HG02943 (cell line): Measurements from ENCODE around the gene SLC35D2.

Experiments used
- ATAC-seq: cut with Tn5 transposase; IDR thresholded peaks from one replicate; pipeline ENCODE4 v1.9.1; 2021; ENCODE audit warnings: mild to moderate bottlenecking, low read depth, moderate library complexity; ENCODE audit not compliant: unreplicated experiment

Gene SLC35D2

DNA sequence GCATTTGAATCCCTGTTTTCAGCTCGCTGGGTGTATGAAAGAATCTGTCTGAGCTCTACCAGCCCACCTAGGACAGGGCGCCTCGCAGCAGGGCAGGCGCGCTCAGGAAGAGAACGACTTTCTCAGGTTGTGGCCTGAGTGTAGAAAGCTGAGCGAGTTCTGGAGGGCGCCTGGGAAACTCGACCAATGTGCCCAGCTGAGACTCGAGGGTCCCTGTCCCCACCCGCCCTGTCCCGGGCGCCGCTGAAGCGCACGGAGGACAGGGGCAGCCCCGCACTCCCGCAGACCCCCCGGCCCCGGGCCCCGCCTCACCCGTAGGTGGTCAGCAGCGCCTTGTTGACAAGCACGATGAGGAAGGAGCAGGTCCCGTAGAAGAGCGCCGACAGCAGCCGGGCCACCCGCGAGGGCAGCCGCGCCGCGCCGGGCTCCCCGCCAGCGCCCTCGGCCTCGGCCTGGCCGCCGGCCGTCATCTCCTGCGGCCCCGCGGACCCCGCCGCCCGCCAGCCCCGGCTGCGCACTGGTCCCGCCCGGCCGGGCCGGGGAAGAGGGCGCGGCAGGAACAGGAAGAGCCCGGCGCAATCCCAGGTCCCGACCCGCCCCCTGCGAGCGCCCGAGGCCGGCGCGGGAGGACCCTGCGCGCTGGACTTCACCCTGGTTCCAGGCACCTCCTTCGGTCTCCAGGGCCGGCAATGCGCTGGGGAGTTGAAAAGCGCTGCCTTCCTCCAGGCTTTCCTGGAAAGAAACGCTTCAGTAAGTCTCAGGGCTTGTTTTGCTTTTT, at the start of gene SLC35D2:
TSS of gene SLC35D2 (minus strand) at position 547 of the 778 bp plus-strand sequence. CDS start at position 470, 77 bp downstream.
- no peak for ATAC-seq

DNA sequence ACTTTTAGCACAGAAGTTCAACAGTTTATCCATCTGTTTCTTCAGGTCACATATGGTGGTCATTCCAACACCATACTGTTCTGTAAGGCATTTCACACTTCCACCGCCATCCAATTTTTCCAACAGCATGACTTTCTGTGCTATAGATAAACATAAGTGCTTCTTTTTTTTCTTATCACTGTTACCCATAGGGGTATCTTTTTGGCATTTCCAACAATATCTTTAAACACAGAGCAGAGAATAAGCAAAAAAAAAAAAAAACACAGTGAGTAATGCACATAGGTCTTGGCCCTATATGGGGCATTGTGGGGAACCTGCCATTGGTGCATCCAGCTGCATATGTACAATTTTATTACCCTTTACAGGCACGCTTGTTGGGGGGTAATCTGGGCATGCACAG, 46.9 kb upstream of the SLC35D2 start:
- no peak for ATAC-seq

DNA sequence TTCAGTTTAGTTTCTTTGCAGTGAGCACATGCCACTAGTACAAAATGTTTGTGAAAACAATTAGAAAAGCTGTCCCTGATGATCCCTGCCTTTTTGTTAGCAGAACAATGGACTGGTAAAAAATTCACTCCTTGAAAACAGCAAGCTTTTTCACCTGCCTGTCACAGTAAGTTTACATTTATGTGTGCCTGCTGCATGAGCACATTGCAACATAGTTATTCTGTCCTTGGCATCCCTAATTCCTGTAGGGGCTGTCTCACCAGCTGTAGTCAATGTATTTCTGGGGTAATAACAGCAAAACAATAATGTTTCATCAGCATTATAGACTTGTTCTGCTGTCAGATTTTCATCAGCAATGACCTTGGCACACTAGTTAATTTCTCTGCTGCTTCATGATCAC, 46.2 kb upstream of the SLC35D2 start:
- ATAC-seq, result no peak

DNA sequence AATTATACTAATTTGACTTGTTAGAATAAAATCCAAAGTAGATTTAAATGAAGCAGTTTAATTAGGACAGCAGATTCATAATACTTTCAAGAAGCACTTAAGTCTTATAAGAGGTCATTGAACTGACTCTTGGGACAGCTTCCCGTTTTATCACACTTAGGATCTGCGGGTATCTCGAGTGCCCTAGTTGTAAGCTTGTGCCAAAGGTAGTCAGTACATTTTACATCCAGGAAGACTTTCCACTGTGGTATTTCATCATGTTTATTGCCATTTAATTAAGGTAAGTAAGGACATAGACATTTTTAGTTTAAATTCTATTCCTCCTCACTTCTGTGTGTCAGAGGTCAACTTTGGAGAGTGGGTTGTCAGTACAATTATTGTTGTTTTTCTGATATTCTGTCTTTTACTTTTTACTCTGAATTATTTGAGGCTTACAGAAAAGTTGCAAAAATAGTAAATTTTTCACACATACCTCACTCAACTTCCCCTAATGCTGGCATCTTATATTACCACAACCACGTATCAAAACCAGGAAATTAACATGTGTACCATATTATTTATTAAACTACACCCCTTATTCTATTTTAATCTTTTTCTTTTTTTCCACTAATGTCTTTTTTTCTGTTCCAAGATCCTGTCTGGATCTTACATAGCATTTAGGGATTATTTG, 42.1 kb upstream of the SLC35D2 start:
- ATAC-seq, result no peak

DNA sequence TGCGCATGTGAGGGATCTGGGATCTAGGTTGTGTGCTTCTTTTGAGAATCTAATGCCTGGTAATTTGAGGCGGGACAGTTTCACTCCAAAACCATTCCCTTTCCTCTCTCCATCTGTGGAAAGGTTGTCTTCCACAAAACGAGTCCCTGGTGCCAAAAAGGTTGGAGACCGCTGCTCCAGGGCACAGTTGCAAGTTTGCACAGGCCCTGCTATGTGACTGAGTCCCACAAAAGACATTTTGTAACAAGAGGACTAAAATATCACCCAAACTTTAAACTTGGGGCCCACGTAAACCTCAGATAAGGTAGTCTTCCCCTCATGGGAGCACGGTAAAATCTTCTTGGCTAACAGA, 40.5 kb upstream of the SLC35D2 start:
- ATAC-seq, result no peak

DNA sequence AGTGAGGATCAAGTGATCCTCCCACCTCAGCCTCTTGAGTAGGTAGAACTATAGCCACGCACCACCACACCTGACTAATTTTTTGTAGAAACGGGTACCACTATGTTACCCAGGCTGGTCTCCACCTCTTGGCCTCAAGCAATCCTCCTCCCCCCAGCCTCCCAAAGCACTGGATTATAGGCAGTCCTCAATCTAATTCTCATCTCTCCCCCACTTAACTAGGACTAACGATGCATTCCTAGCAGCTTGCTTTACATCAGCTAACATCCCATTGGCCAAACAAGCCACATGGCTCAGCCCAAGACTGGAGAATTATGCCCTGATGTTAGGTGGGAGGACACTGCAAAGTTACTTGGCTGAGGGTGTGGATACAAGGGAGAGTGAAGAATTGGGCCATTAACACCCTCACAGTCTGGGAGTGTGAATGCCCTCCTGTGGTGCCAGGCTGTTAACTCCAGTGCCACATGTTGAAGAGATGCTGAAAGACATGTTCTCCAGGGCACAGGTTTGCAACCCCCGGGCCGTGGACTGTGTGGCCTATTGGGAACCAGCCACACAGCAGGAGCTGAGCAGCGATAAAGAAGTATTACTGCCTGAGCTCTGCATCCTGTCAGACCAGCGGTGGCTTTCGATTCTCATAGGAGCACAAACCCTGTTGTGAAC, 39.9 kb upstream of the SLC35D2 start:
- no peak for ATAC-seq

DNA sequence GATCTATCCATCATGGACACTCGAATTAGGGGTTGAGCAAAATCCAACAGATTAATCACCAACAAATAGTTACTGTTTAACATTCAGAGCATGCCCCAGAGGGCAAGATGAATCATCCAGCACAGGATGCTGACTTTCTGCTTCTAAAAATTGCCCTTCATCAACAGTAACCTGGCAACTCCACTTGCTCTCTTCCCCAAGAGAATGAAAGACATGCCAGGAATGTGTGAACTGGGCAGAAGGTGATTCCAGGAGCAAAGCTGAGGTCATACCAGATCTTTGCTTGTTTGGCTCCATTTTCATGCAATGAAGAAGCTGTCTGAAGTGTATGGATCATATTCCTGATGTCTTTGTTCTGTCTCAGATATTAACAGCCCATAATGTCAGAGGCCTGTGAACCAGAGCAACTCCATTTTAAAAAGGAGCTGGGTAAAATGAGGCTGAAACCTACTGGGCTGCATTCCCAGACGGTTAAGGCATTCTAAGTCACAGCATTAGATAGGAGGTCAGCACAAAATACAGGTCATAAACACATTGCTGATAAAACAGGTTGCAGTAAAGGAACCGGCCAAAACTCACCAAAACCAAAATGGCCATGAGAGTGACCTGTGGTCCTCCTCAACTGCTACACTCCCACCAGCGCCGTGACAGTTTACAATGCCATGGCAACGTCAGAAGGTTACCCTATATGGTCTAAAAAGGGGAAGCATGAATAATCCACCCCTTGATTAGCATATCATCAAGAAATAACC, 37.1 kb upstream of the SLC35D2 start:
- ATAC-seq, result no peak

DNA sequence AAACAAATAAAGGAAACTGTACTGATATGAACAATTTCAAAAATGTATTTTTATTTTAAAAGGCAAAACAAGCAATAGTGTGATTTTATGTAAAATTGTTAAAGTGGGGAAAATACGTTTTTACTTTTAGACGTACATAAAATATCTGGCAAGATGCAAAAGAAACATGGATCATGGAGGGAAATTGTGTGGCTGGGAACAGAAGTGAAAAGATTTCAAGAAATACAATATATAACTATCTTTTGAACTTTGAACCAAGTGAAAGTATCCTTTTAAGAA, 36.1 kb upstream of the SLC35D2 start:
- no peak for ATAC-seq

DNA sequence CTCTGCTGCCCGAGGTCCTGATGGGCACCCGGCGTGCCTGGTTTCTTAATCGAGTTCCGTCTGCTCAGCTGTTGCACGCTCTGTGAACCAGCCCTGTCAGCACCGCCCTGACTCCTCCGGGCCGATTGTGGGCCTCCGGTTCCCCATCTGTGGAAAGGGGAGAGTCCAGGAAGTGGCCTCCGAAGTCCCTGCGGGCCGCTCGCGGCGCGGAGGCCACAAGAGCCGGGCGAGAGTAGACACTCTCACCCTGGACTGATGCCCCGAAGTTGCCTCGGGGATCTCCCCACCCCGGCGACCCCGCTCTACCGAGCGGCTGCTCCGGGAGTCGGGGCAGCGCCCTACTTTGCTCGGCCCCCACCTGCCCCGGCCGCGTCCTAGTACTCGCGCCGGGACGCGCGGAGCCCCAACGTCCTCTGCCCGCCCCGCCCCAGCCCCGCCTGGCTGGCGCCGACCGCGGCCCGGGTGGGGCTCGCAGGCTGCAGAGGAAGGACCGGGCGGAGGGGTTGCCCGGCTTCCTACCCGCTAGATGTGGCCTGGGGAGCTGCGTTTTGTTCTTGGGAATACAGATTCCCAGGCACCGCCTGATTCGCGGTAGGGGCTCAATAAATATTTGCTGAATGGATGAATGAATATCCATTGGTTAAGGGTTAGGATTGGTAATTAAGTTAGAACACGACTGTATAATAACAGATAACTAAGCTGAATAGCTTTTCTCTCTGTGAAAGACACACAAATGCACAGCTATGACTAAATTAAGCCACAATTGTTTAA, 35.6 kb upstream of the SLC35D2 start:
- peak; percentile 36 for ATAC-seq

DNA sequence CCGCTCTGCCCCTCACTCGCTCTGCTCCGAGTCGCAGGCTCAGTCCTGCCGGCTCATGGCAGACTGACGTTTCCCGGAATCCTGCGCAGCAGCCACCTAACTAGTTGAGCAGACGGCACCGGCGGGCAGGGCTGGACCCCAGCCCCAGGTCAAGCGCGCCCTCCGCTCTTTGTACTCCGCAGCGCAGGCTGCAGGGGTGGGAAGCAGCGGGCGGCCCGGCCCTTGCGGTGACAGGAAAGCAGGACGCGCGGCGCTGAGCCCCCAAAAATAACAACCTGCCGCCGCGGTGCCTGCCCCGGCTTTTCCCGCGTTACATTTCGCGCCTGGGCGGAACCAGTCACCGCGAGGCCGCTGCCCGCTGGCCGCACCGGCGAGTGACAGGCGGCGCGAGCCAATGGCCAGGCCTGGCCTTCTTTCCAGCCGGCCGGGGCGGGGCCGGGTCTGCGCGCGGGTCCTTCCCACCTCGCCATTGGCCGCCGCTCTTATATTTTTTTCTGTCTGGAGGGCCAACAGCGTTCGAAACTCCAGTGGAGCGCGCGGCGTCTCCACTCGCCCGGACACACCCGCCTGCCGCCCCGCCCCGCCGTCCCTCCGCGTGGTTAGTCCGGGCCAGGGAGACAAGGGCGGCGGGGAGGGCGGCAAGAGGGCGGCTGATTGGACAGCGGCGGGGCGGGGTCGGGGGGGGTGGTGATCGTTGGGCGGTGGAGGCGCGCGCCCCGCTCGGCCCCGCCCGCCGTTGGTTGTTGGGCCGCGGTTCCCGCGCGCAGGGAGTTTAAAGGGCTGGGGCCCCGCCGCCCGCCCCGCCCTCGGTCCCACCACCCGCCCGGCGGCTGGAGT, 34.8 kb upstream of the SLC35D2 start, which contains the start of gene ZNF367:
TSS of gene ZNF367 (minus strand) at position 288 of the 837 bp plus-strand sequence. CDS start 338 bp downstream, outside the sequence.
- peak; percentile 62 for ATAC-seq

DNA sequence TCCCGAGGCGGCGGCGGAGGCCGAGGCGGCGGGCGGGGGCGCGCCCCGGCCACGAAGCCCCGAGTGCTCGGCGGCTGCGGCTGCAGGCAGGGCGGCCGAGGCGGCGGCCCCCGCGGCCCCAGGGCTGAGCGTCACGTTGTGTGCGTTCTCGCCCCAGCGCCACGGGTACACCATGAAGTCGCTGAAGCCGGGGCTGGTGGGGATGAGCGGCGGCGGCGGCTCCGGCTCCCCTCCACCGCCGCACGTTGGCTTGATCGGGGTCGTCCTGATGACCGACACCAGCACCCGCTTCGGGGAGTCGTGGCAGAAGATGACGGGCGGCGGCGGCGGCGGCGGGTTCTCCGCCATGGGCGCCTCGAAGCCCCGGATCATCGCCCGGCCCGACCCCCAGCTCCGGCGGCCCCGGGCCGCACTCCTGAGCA, 34.2 kb upstream of the SLC35D2 start:
- no peak for ATAC-seq

DNA sequence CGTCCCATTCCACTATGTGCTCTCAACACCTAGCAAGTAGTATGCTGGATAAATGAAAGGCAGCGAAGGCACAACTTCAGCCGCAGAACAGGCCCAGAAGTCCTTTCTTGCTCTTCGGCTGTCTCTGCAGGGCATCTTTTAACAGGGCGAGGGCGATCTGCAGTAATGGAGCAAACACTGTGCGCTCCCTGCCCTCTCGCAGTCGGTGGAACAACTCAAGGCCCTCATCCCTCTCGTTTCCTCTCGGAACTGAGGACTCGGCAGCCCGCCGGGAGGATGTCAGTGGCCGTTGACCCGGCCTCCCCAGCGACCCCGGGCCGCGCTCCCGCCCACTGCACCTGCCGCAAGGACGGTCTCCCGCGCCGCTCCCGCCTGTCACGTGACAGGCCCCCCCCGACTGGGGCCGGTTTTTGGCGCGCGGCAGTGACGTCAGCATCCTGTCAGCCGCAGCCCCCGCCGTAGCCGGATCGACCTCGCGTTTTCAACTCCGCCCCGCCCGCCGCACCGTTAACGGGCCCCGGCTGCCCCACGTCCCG, 33.6 kb upstream of the SLC35D2 start:
- no peak for ATAC-seq

DNA sequence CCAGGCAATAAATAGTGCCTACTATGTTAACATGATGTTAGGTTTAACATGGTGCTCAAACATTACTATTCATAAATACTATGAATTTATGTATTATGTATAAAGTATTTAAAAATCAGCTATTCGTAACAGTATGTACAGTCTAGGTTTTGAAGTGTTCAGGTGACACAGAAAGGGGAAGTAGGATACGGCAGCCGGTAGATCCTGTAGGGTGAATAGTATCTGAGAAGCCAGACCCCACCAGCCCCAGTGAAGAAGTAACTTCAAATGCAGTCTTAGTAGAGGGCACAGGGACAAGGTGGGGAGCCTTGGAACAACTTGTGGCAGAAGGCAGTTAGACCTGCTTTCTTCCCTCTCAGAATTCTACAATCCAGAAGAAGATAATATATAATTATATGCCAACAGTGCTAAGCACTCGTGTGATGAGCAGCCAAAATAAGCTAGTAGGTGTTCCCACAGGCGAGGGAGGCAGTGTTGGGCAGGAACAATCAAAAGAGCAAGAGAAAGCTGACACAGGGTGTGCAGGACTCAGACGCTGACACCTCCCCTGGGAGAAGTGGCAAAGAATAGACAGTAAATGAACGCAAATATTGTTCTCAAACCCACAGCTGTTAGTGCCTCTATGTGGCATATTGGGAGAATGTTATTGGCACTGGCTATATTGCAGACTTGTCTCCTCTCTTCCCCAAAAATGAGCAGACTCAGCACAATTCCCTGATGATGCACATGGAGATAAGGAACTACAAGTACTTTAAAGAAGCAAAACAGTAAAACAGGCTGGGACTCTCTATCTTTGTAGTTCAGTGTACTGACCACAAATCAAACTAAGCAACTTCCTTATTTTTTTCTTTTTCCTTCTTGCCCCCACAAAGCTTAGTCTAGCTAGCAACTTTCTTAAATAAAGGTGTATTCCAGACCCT, 30.1 kb upstream of the SLC35D2 start:
- ATAC-seq, result no peak

DNA sequence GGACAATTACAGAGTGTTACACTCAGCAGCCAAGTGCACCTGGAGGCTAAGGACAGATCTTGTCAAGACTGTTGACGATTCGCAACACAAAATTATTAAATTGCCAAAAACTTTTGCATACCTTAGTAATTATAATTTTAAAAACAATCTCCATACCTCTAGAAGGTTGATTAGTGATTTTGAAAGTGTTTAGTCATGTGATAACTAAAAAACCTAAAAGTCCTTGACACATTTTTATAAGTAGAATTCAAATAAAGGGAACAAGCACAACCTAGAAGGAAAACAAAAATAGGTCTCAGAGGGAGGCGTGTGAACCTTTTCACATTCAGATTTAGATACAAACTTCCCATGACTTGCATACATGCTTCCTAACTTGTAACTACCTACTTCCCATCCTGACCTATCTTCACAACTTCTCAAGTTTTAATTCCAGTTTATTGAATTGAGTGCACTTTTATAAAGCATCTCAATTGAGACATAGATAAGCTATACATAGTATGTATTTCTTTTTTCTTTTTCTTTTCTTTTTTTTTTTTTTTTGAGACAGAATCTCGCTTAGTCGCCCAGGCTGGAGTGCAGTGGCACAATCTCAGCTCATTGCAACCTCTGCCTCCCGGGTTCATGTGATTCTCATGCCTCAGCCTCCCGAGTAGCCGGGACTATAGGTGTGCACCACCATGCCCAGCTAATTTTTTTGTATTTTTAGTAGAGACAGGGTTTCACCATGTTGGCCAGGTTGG, 28.8 kb upstream of the SLC35D2 start:
- no peak for ATAC-seq

DNA sequence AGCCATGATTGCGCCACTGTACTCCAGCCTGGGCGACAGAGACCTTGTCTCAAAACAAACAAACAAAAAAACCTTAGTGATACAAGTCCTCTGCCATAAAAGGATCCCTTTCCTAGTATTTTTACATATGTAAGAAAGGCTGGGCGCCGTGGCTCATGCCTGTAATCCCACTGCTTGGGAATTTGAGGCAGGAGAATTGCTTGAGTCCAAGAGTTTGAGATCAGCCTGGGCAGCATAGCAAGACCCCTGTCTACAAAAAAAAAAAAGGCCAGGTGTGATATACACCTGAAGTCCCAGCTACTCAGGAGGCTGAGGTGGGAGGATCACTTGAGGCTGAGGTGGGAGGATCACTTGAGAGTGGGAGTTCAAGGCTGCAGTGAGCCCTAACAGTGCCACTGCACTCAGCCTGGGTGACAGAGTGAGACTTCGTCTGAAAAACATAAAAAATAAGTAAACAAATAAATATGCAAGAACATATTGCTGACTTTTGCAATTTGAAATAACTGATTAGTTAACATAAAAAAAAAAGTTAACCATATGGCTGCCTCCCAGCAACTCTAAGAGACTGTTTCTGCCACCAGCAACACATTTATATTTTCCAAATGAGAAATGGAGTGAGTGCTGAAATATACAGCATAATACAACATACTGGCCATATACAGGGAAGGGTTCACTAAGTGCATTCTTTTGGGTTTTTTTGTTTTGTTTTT, 27.8 kb upstream of the SLC35D2 start:
- no peak for ATAC-seq

DNA sequence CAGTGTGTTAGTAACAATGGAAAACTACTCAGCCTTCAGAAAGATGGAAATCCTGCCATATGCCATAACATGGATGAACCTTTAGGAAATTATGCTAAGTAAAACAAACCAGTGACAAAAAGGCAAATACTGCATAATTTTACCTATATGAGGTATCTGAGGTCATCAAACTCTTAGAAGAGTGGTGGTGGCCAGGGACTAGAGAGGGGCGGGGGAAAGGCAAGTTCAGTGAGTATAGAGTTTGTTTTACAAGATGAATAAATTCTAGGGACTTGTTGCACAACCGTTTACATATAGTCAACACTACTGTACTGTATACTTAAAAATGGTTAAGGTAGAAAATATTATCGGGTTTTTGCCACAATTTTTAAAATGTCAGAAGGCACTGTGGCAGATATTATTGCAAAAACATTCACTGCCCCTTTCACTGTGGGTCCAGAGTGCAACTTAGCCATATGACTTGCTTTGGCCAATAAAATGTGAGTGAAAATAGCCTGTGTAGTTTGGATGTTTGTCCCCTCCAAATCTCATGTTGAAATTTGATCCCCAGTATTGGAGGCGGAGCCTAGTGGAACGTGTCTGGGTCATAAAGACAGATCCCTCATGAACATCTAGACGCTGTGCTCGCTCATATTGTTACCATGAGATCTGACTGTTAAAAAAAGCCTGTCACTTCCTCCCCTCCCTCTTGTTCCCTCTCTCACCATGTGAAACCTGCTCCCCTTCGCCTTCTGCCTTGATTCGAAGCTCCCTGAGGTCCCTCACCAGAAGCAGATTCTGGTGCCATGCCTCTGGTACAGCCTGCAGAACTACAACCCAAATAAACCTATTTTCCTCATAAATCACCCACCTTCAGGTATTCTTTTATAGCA, 25.1 kb upstream of the SLC35D2 start:
- ATAC-seq, result no peak
